Activated CD8-positive, alpha-beta T cell treated with anti-CD3 and anti-CD28 coated beads for 36 hours (primary cell): ENCODE results near the gene HSD3B1. TPM values are rescaled to one million over a fixed set of nuclear protein-coding genes. Genes with fewer than 3 reads are reported as not detected.
A peak's percentile ranks its signal among the peaks of the same experiment; 100 is the strongest.
"Not testable (repeated sequence)": the region's sequence is repeated elsewhere in the genome, so short reads cannot be mapped to it uniquely, and the experiment has no call there.

Source experiments
- ATAC-seq: fragments of 200-7000 bp; cut with Tn5 transposase; one replicate; pipeline ENCODE4 v1.10.0; 2021; ENCODE audit warnings: mild to moderate bottlenecking, moderate library complexity
- CTCF ChIA-PET: fragments of 350-600 bp; sonication (Branson Sonifier 250); formaldehyde crosslinking; loops from one replicate; lab custom pipeline; 2021; ENCODE audit warnings: antibody characterized with exemption; lab: Charles Lee
- POLR2A ChIA-PET: fragments of 350-600 bp; sonication (Branson Sonifier 250); formaldehyde crosslinking; loops from one replicate; lab custom pipeline; 2021; ENCODE audit warnings: antibody characterized with exemption; lab: Charles Lee
- DNase-seq: peaks from one replicate; pipeline ENCODE4 v3.0.0-alpha.2; 2020
- H3K27ac Mint-ChIP-seq: one replicate; pipeline ENCODE4 v1.8.0; 2021; ENCODE audit warnings: mild to moderate bottlenecking, mixed read lengths
- H3K27me3 Mint-ChIP-seq: one replicate; pipeline ENCODE4 v1.8.0; 2021; ENCODE audit warnings: mixed read lengths
- H3K36me3 Mint-ChIP-seq: one replicate; pipeline ENCODE4 v1.8.0; 2021; ENCODE audit warnings: low read depth, mixed read lengths
- H3K4me1 Mint-ChIP-seq: one replicate; pipeline ENCODE4 v1.8.0; 2021; ENCODE audit warnings: low read depth, mixed read lengths
- H3K4me3 Mint-ChIP-seq: one replicate; pipeline ENCODE4 v1.8.0; 2021; ENCODE audit warnings: mild to moderate bottlenecking, moderate library complexity, mixed read lengths
- H3K9me3 Mint-ChIP-seq: one replicate; pipeline ENCODE4 v1.8.0; 2021; ENCODE audit warnings: mixed read lengths
- CTCF ChIP-seq: fragments of 200-600 bp; IDR thresholded peaks from one replicate; pipeline ENCODE4 v1.8.0; 2022; ENCODE audit warnings: antibody characterized with exemption, mild to moderate bottlenecking
- intact Hi-C: fragments of 100-400 bp; cut with micrococcal nuclease; formaldehyde crosslinking; loops from one replicate; pipeline ENCODE4 v1.10.0; 2022
- total RNA-seq, 2 experiments: library from RNA; stranded (reverse); gene quantifications; one replicate each; pipeline ENCODE4 v1.2.3, GENCODE V29; 2021

HSD3B1 gene
- total RNA-seq, 2 experiments from 2014 or later: not detected

- Mint-ChIP-seq H3K36me3 (no peaks in the 10 kb centered on the region), H3K9me3 (no peaks in the 10 kb centered on the region), H3K27ac (no peak overlapping the region), H3K4me1 (no peaks in the 10 kb centered on the region), H3K4me3 (no peak overlapping the region), H3K27me3 (peaks cover 4% of the 10 kb centered on the region)
- ATAC-seq: peak; percentile 47
- TF ChIP-seq CTCF: peak; percentile 40
- DNase-seq: peak; percentile 27
- ChIA-PET POLR2A (no interaction called here), CTCF (interaction anchor here (0.7 to 1.1 kb wide), 2 partner anchors 46 to 112 kb away, joined by 3 read pairs; no protein-coding TSS in a partner anchor)
- intact Hi-C loops: no loop called here
Measured at GRCh38 chr1:119549719-119550132, 42.7 kb downstream of the HSD3B1 start.

- peaks cover 4% of the 10 kb centered on the region for H3K27me3 Mint-ChIP-seq
- no peak overlapping the region for H3K27ac Mint-ChIP-seq
- ChIA-PET POLR2A (no interaction called here), CTCF (interaction anchor here (0.7 to 1.1 kb wide), 2 partner anchors 45 to 111 kb away, joined by 3 read pairs; no protein-coding TSS in a partner anchor)
- H3K9me3 Mint-ChIP-seq: no peaks in the 10 kb centered on the region
- TF ChIP-seq CTCF: no peak
- ATAC-seq: no peak
- DNase-seq: no peak
- no peak overlapping the region for H3K4me3 Mint-ChIP-seq
- H3K4me1 Mint-ChIP-seq: no peaks in the 10 kb centered on the region
- intact Hi-C loops: no loop called here
- H3K36me3 Mint-ChIP-seq: no peaks in the 10 kb centered on the region
Measured at GRCh38 chr1:119550381-119550780, 43.4 kb downstream of the HSD3B1 start.

- ChIA-PET CTCF (no interaction called here), POLR2A (no interaction called here)
- Mint-ChIP-seq H3K9me3 (no peaks in the 10 kb centered on the region), H3K27ac (no peak overlapping the region), H3K36me3 (no peaks in the 10 kb centered on the region), H3K27me3 (peaks cover 4% of the 10 kb centered on the region), H3K4me1 (no peaks in the 10 kb centered on the region), H3K4me3 (no peak overlapping the region)
- intact Hi-C loops: no loop called here
- no peak for ATAC-seq
- TF ChIP-seq CTCF: no peak
- no peak for DNase-seq
Measured at GRCh38 chr1:119551218-119551617, 44.2 kb downstream of the HSD3B1 start.

GRCh38 chr1:119552656-119553055, 45.6 kb downstream of the HSD3B1 start:
- H3K4me3 Mint-ChIP-seq, POLR2A ChIA-PET, H3K9me3 Mint-ChIP-seq, H3K27me3 Mint-ChIP-seq, ATAC-seq, CTCF ChIA-PET, intact Hi-C loops, H3K36me3 Mint-ChIP-seq, H3K27ac Mint-ChIP-seq, H3K4me1 Mint-ChIP-seq, DNase-seq: not testable (repeated sequence)

- H3K4me1 Mint-ChIP-seq, H3K4me3 Mint-ChIP-seq, H3K27me3 Mint-ChIP-seq, DNase-seq, POLR2A ChIA-PET, H3K36me3 Mint-ChIP-seq, H3K27ac Mint-ChIP-seq, H3K9me3 Mint-ChIP-seq, ATAC-seq, intact Hi-C loops: not testable (repeated sequence)
- CTCF ChIA-PET: interaction anchor here (1.2 kb wide), 1 partner anchor 16 kb away, joined by 3 read pairs; no protein-coding TSS in a partner anchor
Measured at GRCh38 chr1:119553302-119554071, 46.5 kb downstream of the HSD3B1 start.

GRCh38 chr1:119554183-119554582, 47.2 kb downstream of the HSD3B1 start:
- no peaks in the 10 kb centered on the region for H3K27me3 Mint-ChIP-seq
- no peak overlapping the region for H3K4me3 Mint-ChIP-seq
- H3K36me3 Mint-ChIP-seq: no peaks in the 10 kb centered on the region
- H3K9me3 Mint-ChIP-seq: no peaks in the 10 kb centered on the region
- intact Hi-C loops: no loop called here
- no peak for TF ChIP-seq CTCF
- H3K27ac Mint-ChIP-seq: no peak overlapping the region
- ATAC-seq (no peak), DNase-seq (no peak)
- H3K4me1 Mint-ChIP-seq: no peaks in the 10 kb centered on the region
- ChIA-PET POLR2A (no interaction called here), CTCF (interaction anchor here (1.2 kb wide), 1 partner anchor 15 kb away, joined by 3 read pairs; no protein-coding TSS in a partner anchor)
